DND-41 (cell line): ENCODE data around the gene SIRT7.

Experiments
- ATAC-seq: fragments of 200-7000 bp; cut with Tn5 transposase; 3 replicates; pipeline ENCODE4 v1.9.1; 2021; ENCODE audit warnings: low read depth; ENCODE audit not compliant: insufficient read depth
- DNase-seq: peaks from one replicate; pipeline ENCODE4 v3.0.0-alpha.2; 2020
- H2AFZ ChIP-seq: 2 replicates; pipeline ENCODE4 v1.6.0; 2012; ENCODE audit warnings: low read depth, low read length
- H3K27ac ChIP-seq: 2 replicates; pipeline ENCODE4 v1.5.1; 2012; ENCODE audit warnings: low read length, inconsistent platforms
- H3K27me3 ChIP-seq: fragments of 200-600 bp; sonication (generic); 2 replicates; pipeline ENCODE4 v1.6.0; 2012; ENCODE audit warnings: low read length, mild to moderate bottlenecking, inconsistent platforms; ENCODE audit not compliant: insufficient read depth, poor library complexity
- H3K36me3 ChIP-seq: 2 replicates; pipeline ENCODE4 v1.5.1; 2012; ENCODE audit warnings: low read length, inconsistent platforms; ENCODE audit not compliant: insufficient read depth
- H3K4me1 ChIP-seq: 2 replicates; pipeline ENCODE4 v1.5.1; 2012; ENCODE audit warnings: mild to moderate bottlenecking, low read length; ENCODE audit not compliant: insufficient read depth
- H3K4me2 ChIP-seq: 2 replicates; pipeline ENCODE4 v1.6.0; 2012; ENCODE audit warnings: mild to moderate bottlenecking, moderate library complexity, low read length, inconsistent platforms; ENCODE audit not compliant: insufficient read depth
- H3K4me3 ChIP-seq, 2 experiments: fragments of 200-600 bp in 1 of 2; shearing (Covaris generic) in 1 of 2; 2 replicates each; pipeline ENCODE4 v1.5.1; 2012 to 2016; ENCODE audit warnings: inconsistent platforms in 2 of 2, low read length in 2 of 2, mild to moderate bottlenecking in 2 of 2, low read depth in 1 of 2, moderate library complexity in 1 of 2
- H3K79me2 ChIP-seq: 2 replicates; pipeline ENCODE4 v1.6.0; 2012; ENCODE audit warnings: low read length, inconsistent platforms; ENCODE audit not compliant: insufficient read depth
- H3K9ac ChIP-seq: 2 replicates; pipeline ENCODE4 v1.6.0; 2012; ENCODE audit warnings: low read depth, mild to moderate bottlenecking, inconsistent platforms, low read length, moderate library complexity
- H3K9me3 ChIP-seq: 2 replicates; pipeline ENCODE4 v1.5.1; 2012; ENCODE audit warnings: low read length, moderate library complexity, mild to moderate bottlenecking, inconsistent platforms; ENCODE audit not compliant: insufficient read depth, severe bottlenecking
- H4K20me1 ChIP-seq: 2 replicates; pipeline ENCODE4 v1.6.0; 2012; ENCODE audit warnings: low read length; ENCODE audit not compliant: insufficient read depth
- EZH2 ChIP-seq: IDR thresholded peaks from 3 replicates; pipeline ENCODE4 v1.6.1; 2012; ENCODE audit warnings: borderline replicate concordance, low read depth, mild to moderate bottlenecking, moderate library complexity, low read length, inconsistent platforms; ENCODE audit not compliant: severe bottlenecking
- TF ChIP-seq, protein P1 (sequence below): IDR thresholded peaks from 2 replicates; pipeline ENCODE4 v1.5.1; 2012; ENCODE audit warnings: borderline replicate concordance, low read length, moderate library complexity, mild to moderate bottlenecking; ENCODE audit not compliant: poor library complexity, severe bottlenecking; ENCODE audit errors: extremely low read depth

The SIRT7 gene

DNA sequence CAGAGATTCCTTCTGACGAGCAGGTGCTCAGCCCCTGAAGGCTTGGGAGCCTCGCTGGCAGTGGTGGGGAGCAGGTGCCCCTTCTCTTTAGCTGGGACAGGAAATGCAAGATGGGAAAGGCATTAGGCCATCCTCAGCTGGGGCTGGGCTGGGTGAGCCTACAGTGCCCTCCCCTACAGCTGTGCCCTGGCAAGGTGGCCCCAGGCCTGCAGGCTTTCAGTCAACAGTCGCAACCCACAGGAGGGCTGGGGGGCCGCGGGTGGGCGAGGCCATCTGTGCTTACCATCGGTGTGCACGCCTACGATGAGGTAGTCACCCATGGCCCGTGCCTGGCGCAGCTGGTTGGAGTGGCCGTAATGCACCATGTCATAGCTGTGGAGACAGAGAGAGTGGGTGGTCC, 8.7 kb downstream of the SIRT7 start:
- no peak for ATAC-seq
- no peak for DNase-seq

DNA sequence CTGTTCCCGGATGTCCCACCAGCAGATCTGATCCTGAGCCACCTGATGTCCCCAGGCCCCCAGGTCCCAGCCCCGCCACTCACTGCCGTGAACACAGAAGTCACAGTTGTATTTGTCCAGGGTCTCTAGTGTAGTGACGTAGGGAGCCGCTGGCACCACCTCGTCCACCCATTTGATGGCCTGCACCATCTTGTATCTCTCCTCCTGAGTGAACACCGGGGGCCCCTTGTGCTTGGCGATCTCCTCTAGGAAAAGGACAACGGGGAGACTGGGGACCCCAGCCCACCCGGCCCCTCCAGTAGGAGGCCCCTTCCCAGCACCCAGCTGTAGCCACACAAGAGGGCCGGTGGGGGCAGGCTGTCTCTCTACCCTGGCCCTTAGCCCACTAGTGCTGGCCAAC, 9.2 kb downstream of the SIRT7 start:
- Histone ChIP-seq H3K4me1 (peaks cover 25% of the 10 kb centered on the region), H3K9me3 (no peaks in the 10 kb centered on the region), H3K27me3 (no peaks in the 10 kb centered on the region), H2AFZ (no peak overlapping the region), H3K36me3 (peaks cover 81% of the 10 kb centered on the region), H3K27ac (no peak overlapping the region), H3K4me3 (no peak overlapping the region), H3K9ac (peak overlapping the region; percentile 70; the same call in 1 of the 2 replicates), H3K79me2 (peaks cover 21% of the 10 kb centered on the region), H3K4me2 (0 out of 2 replicates have a peak overlapping the region, but pooled peaks have one; percentile 5), H4K20me1 (peaks cover 49% of the 10 kb centered on the region)
- no peak for ATAC-seq
- DNase-seq: no peak
- no peak for TF ChIP-seq EZH2
- TF ChIP-seq, protein P1, sequence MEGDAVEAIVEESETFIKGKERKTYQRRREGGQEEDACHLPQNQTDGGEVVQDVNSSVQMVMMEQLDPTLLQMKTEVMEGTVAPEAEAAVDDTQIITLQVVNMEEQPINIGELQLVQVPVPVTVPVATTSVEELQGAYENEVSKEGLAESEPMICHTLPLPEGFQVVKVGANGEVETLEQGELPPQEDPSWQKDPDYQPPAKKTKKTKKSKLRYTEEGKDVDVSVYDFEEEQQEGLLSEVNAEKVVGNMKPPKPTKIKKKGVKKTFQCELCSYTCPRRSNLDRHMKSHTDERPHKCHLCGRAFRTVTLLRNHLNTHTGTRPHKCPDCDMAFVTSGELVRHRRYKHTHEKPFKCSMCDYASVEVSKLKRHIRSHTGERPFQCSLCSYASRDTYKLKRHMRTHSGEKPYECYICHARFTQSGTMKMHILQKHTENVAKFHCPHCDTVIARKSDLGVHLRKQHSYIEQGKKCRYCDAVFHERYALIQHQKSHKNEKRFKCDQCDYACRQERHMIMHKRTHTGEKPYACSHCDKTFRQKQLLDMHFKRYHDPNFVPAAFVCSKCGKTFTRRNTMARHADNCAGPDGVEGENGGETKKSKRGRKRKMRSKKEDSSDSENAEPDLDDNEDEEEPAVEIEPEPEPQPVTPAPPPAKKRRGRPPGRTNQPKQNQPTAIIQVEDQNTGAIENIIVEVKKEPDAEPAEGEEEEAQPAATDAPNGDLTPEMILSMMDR: no peak

More for the DNA sequence above, 8.7 kb downstream of the SIRT7 start:
- Histone ChIP-seq H3K9ac (peak overlapping the region; percentile 70; the same call in 1 of the 2 replicates), H3K36me3 (peaks cover 81% of the 10 kb centered on the region), H3K79me2 (peaks cover 21% of the 10 kb centered on the region), H3K4me2 (peak overlapping the region; percentile 76), H3K4me1 (peaks cover 25% of the 10 kb centered on the region), H3K9me3 (no peaks in the 10 kb centered on the region), H2AFZ (no peak overlapping the region), H4K20me1 (peaks cover 53% of the 10 kb centered on the region), H3K4me3 (no peak overlapping the region), H3K27ac (no peak overlapping the region), H3K27me3 (no peaks in the 10 kb centered on the region)
- TF ChIP-seq EZH2: no peak
- TF ChIP-seq, protein P1: no peak

DNA sequence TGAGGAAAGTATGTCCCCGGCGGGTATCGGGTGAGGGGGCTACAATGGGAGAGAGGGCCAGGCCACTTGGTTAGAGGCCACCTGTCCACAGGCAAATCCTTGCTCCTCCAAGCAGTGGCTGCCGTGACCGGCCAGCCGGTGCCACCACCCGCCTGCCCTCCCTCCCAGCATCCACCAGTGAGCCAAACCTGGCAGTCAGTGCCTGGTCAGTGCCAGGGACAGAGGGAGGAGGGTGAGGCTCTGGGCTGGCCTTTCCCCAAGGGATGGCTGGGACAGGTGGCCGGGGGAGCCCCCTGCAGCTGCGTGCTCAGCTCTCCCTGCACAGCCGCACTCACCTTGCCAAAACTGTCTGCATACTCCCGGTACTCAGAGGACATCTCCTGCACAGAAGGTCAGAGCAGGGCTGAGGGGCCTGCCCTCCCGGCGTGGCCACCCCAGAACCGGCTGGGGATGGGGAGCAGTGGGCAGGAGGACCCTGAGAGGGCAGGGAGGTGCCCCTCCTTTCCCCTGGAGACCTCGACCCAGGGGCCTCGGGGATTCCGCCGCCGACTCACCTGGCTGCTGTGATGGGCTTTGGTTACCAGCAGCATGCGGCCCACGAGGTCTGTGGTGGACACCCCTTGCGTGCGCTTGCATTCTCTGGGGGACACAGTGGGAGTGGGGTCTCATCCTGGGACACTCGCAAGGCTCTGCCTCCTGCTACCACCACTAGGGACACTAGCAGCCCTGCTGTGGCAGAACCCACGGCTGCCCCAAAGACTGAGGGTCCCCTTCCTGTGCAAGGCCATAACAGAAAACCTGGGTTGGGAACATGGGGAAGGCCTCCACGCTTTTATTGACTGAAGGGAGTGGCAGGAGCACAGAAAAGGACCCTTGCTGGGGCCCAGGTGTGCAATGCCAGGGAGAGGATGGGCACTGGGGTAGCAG, 10.5 kb downstream of the SIRT7 start:
- Histone ChIP-seq H3K4me1 (peaks cover 25% of the 10 kb centered on the region), H2AFZ (no peak overlapping the region), H4K20me1 (peaks cover 42% of the 10 kb centered on the region), H3K4me3 (no peak overlapping the region), H3K9ac (no peak overlapping the region), H3K4me2 (no peak overlapping the region), H3K27ac (no peak overlapping the region; the same call in 1 of the 2 replicates), H3K79me2 (peaks cover 21% of the 10 kb centered on the region), H3K9me3 (no peaks in the 10 kb centered on the region), H3K27me3 (no peaks in the 10 kb centered on the region), H3K36me3 (peaks cover 73% of the 10 kb centered on the region)
- DNase-seq (no peak), ATAC-seq (no peak)
- no peak for TF ChIP-seq EZH2
- TF ChIP-seq, protein P1: no peak
